Limb (tissue), 2 donors: ENCODE measurements around the gene SLC35F3.

Experiments
- DNase-seq, 2 donors: peaks; one replicate each; pipeline ENCODE4 v3.0.0-alpha.2; 2016; ENCODE audit errors: extremely low spot score in 2 of 2

Gene SLC35F3

GRCh38 chr1:234356615-234357269 is 452.3 kb downstream of the SLC35F3 start:
- peak; percentile 11 to 59 for DNase-seq

GRCh38 chr1:234357831-234358230 is 453.4 kb downstream of the SLC35F3 start:
- no peak for DNase-seq

DNA sequence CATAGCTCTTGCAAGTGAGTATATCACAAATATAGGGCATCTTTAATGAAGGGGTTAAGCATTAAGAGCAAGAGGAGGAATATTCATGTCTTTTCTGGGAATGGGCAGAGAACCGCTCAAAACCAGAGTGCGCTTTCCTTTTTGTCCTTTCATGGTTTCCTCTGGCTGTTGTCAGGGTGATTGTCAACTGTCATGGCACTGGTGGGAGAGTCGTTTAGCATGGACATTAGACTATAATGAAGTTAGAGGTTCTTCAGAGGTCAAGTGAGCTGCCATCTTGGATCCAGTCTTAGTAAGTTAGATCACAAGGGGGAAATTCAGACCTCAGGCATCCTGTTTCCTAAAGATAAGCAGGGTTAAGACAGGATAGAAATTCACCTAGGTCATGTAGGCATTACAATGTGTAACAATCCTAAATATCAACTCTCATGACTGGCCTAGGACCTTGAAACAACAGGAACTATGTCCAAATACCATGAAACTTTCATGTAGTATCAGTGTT is 456.7 kb downstream of the SLC35F3 start:
- no peak for DNase-seq

GRCh38 chr1:234362558-234362957 is 458.1 kb downstream of the SLC35F3 start:
- no peak for DNase-seq

DNA sequence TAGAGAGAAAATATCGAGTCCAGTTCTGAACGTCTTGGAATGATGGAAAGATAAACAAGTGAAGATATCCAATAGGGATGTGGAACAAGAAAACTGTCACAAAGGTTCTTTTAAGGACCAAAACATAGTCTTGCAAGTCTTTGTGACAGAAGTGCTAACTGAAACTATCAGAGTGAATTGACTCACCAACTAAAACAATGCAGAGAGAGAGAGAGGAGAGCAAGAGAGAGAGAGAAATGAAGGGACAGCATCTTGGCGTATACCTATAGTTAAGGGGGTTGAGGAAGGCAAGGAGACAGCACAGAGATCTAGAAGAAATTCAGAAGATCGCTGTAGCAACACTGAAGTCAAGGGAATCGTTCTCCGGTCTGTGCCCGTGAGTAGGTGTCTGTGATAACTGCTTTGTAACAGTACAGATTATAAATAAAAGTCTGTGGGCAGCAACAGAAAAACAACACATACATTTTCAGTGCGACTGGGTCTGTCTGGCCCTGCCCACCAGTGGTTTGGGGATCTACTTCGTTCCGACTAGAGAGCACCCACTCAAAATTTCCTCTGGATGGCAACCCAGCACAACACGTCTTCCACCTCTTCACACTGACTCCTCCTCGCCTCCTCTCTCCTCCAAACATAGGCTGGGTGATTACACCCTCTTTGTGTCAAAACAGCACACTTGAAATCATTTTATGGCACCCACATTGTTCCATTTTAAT is 464.0 kb downstream of the SLC35F3 start:
- DNase-seq, result no peak

DNA sequence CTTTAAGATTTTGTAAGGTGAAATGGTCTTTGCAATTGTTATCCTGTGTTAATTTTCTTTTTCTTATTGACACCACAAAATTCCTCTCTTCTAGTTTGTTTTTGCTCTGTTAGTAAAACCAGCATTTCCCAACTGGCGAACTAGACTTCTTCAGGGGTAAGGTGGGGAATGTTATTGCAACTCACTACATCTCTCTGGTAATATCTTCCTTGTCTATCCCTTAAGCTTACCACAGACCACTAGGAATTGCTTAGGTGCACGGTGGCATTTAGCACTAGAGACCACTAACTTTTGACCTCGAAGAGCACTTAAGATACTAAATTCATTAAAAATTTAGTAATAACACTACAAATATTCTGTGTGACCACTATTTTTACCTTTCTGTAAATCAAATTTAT is 464.6 kb downstream of the SLC35F3 start:
- DNase-seq, result no peak

DNA sequence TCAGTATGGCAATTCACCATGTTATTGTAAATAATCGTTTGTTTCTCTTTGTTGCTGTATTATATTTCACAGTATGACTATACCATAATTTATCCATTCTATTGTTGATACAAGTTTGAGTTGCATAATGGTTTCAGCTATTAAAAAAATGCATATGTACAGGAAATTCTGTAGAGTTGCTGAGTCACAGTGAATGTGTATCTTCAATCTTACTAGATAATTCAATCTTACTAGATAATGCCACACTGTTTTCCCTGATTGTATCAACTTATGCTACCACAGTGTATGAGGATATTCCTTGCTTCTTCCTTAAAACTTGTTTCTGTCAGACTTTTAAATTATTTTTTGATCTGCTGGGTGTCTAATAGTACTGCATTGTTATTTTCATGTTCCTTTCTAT is 465.3 kb downstream of the SLC35F3 start:
- DNase-seq, result no peak

DNA sequence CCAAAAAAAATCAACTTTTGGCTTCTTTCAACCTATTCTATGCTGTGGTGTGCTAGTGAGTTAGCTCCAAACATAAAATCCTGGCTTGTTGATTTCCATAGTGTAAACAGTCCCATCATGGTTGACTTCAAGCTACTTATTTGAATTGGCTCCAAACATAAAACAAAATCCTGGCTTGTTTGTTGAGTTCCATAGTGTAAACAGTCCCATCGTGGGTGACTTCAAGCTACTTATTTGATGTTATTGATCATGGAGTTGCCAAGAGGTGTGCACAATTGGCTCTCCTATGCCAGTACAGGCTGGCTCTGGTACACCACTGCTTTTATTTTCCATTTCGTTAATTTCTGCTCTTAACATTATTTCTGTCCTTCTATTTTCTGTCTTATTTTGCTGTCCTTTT is 466.9 kb downstream of the SLC35F3 start:
- no peak for DNase-seq

DNA sequence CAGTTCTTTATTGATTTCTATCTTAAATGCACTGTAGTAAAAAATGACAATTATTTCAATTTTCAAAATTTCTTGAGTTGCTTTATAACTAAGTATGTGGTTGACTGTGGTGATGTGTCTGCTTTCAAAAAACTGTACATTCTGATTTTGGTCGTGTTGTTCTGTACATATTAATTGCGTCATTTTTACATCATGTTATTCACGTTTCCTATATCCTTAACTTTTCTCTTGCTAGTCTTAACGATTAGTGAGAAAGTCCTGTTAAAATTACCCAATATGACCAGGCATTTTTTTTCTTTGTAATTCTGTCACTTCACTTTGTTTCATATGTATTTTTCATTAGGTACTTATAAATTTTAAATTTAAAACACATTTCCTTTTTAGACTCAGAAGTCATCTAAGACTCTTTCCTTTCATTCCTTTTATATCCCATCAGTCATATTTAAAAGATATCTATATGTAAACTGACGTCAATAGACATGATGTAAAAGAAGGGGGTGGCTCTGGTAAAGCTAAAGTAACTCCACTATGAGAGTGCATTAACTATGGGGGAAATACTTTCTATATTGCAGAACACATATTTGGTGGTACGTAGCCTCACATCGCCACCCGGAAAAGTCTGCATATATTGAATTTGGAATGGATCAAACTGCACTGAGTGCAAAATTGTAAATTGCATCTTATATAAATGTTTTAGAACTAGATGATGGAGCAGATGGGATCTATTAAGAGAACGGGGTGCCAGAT is 467.7 kb downstream of the SLC35F3 start:
- peak in 1 of 2 donors; percentile 7 for DNase-seq

- DNase-seq, result peak; percentile 91 to 93
Measured at GRCh38 chr1:234373064-234373958, 468.8 kb downstream of the SLC35F3 start, which contains the start of gene COA6. Gene COA6, plus strand, starts transcription at chr1:234373456. Its CDS starts 11 bp downstream, at chr1:234373467.

DNA sequence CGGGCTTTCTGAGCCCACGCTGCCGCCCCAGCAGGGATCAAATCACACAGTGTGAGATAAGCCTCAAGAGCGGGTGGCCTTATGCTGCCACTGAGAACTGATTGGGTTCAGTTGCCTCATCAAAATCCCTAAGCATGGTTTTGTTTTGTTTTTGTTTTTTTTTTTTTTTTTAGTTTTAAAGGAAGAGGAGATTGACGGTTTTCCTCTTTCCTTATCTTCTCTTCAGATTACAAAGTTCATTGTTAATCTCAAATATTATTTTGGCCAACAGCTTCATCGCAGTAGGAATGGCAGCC is 469.4 kb downstream of the SLC35F3 start:
- no peak for DNase-seq
